ENCODE measurements around the gene MMP24OS. TPM values are rescaled to one million over a fixed set of nuclear protein-coding genes. Genes with fewer than 3 reads are reported as not detected.
"Not testable (repeated sequence)": the region's sequence is repeated elsewhere in the genome, so short reads cannot be mapped to it uniquely, and the experiment has no call there.

MMP24OS gene
- total RNA-seq, 1 donor from 2014 or later, result 17.5 TPM

GRCh38 chr20:35260426-35260825, 17.5 kb downstream of the MMP24OS start:
- no peak for TF ChIP-seq CTCF (IDR thresholded peaks at IDR 0.05; ENCODE audit: insufficient read depth, low read length, poor library complexity, severe bottlenecking)
- Histone ChIP-seq H3K4me3 (ENCODE audit: low read depth, low read length) (no peak overlapping the region), H3K36me3 (ENCODE audit: control insufficient read depth, insufficient read depth, low read length) (no peaks in the 10 kb centered on the region), H3K27me3 (ENCODE audit: control insufficient read depth, insufficient read depth, low read length) (no peaks in the 10 kb centered on the region)
- no peak for DNase-seq (ENCODE audit: low read depth)

GRCh38 chr20:35257175-35257909, 20.6 kb downstream of the MMP24OS start:
- Histone ChIP-seq H3K27me3 (ENCODE audit: control insufficient read depth, insufficient read depth, low read length) (no peaks in the 10 kb centered on the region), H3K4me3 (ENCODE audit: low read depth, low read length) (no peak overlapping the region), H3K36me3 (ENCODE audit: control insufficient read depth, insufficient read depth, low read length) (no peaks in the 10 kb centered on the region)
- DNase-seq (ENCODE audit: low read depth), result no peak
- no peak for TF ChIP-seq CTCF (IDR thresholded peaks at IDR 0.05; ENCODE audit: insufficient read depth, low read length, poor library complexity, severe bottlenecking)

- Histone ChIP-seq H3K4me3 (ENCODE audit: low read depth, low read length) (no peak overlapping the region), H3K36me3 (ENCODE audit: control insufficient read depth, insufficient read depth, low read length) (no peaks in the 10 kb centered on the region), H3K27me3 (ENCODE audit: control insufficient read depth, insufficient read depth, low read length) (no peaks in the 10 kb centered on the region)
- no peak for DNase-seq (ENCODE audit: low read depth)
- TF ChIP-seq CTCF (IDR thresholded peaks at IDR 0.05; ENCODE audit: insufficient read depth, low read length, poor library complexity, severe bottlenecking), result no peak
Observed at GRCh38 chr20:35254448-35254999, 23.4 kb downstream of the MMP24OS start.

GRCh38 chr20:35253010-35253409, 24.9 kb downstream of the MMP24OS start:
- no peak for TF ChIP-seq CTCF (IDR thresholded peaks at IDR 0.05; ENCODE audit: insufficient read depth, low read length, poor library complexity, severe bottlenecking)
- Histone ChIP-seq H3K36me3 (ENCODE audit: control insufficient read depth, insufficient read depth, low read length) (no peaks in the 10 kb centered on the region), H3K4me3 (ENCODE audit: low read depth, low read length) (no peak overlapping the region), H3K27me3 (ENCODE audit: control insufficient read depth, insufficient read depth, low read length) (no peaks in the 10 kb centered on the region)
- DNase-seq (ENCODE audit: low read depth), result no peak

- not testable (repeated sequence) for DNase-seq (ENCODE audit: low read depth); H3K36me3 ChIP-seq (ENCODE audit: control insufficient read depth, insufficient read depth, low read length); H3K4me3 ChIP-seq (ENCODE audit: low read depth, low read length); H3K27me3 ChIP-seq (ENCODE audit: control insufficient read depth, insufficient read depth, low read length)
Observed at GRCh38 chr20:35252598-35252997, 25.3 kb downstream of the MMP24OS start.

GRCh38 chr20:35252037-35252461, 25.9 kb downstream of the MMP24OS start:
- Histone ChIP-seq H3K36me3 (ENCODE audit: control insufficient read depth, insufficient read depth, low read length) (no peaks in the 10 kb centered on the region), H3K27me3 (ENCODE audit: control insufficient read depth, insufficient read depth, low read length) (no peaks in the 10 kb centered on the region), H3K4me3 (ENCODE audit: low read depth, low read length) (no peak overlapping the region)
- DNase-seq (ENCODE audit: low read depth), result no peak
- no peak for TF ChIP-seq CTCF (IDR thresholded peaks at IDR 0.05; ENCODE audit: insufficient read depth, low read length, poor library complexity, severe bottlenecking)
